Measurements from ENCODE around the gene COL23A1. TPM values are rescaled to one million over a fixed set of nuclear protein-coding genes. Genes with fewer than 3 reads are reported as not detected.

The COL23A1 gene
- total RNA-seq, 1 experiment from 2014 or later = 15.0 TPM

GRCh38 chr5:178287091-178287790 lies 303.0 kb downstream of the COL23A1 start:
- H3K9me3 Mint-ChIP-seq = peaks cover 9% of the 10 kb centered on the region
- DNase-seq (ENCODE audit: low spot score) = no peak
- H3K36me3 Mint-ChIP-seq = no peaks in the 10 kb centered on the region
- H3K27ac Mint-ChIP-seq = no peak overlapping the region
- ATAC-seq = no peak
- H3K4me3 Mint-ChIP-seq = no peak overlapping the region
- no peaks in the 10 kb centered on the region for H3K4me1 Mint-ChIP-seq
- CTCF ChIA-PET = interaction anchor here (1.4 to 3.7 kb wide), 2 partner anchors 41 to 303 kb away, joined by 3 to 24 read pairs; partner anchors contain the start of gene COL23A1
- no peaks in the 10 kb centered on the region for H3K27me3 Mint-ChIP-seq (ENCODE audit: low read depth)
- POLR2A ChIA-PET = no interaction called here
- TF ChIP-seq ZNF317 (CRISPR knock-in tag; IDR thresholded peaks at IDR 0.05; ENCODE audit: borderline replicate concordance, low read depth) (no peak), NR1H2 (CRISPR knock-in tag; IDR thresholded peaks at IDR 0.05) (no peak), NFE2L1 (CRISPR knock-in tag; IDR thresholded peaks at IDR 0.05) (no peak), TEAD4 (CRISPR knock-in tag; IDR thresholded peaks at IDR 0.05) (no peak), STAT6 (CRISPR knock-in tag; conservative IDR thresholded peaks at IDR 0.05; ENCODE audit: low read depth) (no peak)

DNA sequence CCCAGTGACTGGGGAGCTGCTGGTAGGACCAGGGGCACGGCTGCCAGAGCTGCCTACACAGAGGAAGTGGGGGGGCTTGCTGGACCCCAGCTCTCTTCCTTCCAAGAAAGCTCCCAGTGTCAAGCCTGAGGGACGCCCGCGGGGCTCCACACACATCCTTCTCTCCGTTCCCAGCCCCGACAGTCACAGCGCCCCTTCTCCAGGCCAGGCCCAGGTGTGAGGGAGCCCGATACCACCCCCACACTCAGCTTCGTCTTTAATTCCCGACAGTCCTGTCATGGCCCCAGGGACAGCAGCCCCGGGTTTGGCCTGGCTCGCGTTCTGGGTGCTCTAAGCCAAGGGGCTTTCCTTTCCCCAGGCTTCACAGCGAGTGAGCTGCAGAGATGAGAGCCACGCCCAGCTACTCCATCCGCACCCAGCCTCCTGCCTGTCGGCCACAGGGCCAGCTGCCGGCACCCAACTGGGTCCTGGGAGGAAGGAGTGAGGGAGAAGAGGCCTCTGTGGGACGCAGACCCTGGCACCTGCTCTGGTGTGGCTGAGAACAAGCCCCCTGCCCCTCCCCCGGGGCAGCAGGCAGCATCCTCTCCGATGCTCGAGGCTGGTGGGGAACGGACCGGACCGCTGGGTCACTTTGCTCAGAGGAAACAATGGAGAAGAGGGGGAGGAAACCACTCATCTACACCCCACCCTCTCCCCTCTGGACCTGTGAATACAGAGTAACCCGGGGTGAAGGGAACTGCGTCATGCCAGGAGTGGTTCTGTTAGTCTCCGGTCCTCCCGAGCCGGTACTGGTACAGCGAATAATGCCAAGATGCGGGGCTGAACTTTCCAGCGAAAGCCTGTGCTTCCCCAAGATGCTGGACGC lies 303.7 kb downstream of the COL23A1 start:
- H3K4me3 Mint-ChIP-seq = no peak overlapping the region
- DNase-seq (ENCODE audit: low spot score) = no peak
- CTCF ChIA-PET = interaction anchor here (0.7 to 4.6 kb wide), 5 partner anchors 33 to 304 kb away, joined by 3 to 33 read pairs (median 3); partner anchors contain the start of gene COL23A1
- no peaks in the 10 kb centered on the region for H3K36me3 Mint-ChIP-seq
- H3K27ac Mint-ChIP-seq = no peak overlapping the region
- H3K9me3 Mint-ChIP-seq = peaks cover 9% of the 10 kb centered on the region
- H3K4me1 Mint-ChIP-seq = no peaks in the 10 kb centered on the region
- ATAC-seq = no peak; the same call in 1 of the 2 replicates
- no peak for TF ChIP-seq AFF4 (CRISPR knock-in tag; IDR thresholded peaks at IDR 0.05; ENCODE audit: borderline replicate concordance)
- POLR2A ChIA-PET = no interaction called here
- no peaks in the 10 kb centered on the region for H3K27me3 Mint-ChIP-seq (ENCODE audit: low read depth)

DNA sequence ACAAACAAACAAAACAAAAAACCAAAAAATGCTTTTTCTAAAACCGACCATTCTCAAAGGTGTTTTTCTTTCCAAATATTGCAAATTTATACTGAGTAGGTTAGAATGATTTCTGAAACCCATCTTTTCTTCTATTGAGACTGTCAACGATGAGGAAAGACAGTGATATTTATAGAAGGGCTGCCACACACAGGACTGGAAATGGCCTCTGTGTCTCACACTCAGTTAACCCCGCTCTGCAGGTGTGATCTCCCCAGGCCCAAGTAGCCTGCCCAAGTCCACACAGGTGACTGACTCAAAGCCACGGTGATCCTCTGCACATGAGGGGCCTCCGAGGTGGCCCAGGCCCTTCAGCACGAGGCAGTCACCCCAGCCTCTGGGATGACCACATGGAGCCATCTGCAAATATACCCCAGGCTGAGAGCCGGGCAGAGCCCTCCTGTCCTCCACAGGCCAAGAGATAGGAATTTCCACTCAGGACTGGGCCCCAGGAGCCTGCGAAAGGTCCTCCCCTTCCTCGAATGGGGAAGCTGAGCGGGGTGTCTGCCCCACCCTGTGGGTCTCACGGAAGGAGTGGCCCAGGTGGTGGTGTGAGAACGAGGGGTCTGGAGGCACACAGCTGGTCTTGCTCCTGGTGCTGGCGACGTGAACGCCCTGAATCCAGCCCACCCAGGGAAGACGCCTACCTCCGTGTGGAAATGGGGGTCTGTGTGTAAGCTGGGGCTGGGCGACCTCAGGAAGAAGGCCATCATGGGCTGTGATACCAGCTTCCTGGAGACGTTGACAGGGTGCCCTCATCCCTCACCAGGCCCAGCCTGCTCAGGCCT lies 304.6 kb downstream of the COL23A1 start:
- H3K36me3 Mint-ChIP-seq = no peaks in the 10 kb centered on the region
- no peak for TF ChIP-seq ZNF671 (CRISPR knock-in tag; IDR thresholded peaks at IDR 0.05)
- TF ChIP-seq, protein P1, sequence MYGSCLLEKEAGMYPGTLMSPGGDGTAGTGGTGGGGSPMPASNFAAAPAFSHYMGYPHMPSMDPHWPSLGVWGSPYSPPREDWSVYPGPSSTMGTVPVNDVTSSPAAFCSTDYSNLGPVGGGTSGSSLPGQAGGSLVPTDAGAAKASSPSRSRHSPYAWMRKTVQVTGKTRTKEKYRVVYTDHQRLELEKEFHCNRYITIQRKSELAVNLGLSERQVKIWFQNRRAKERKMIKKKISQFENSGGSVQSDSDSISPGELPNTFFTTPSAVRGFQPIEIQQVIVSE (CRISPR knock-in tag; IDR thresholded peaks at IDR 0.05; ENCODE audit: borderline replicate concordance) = no peak
- TF ChIP-seq HMGA2 (CRISPR knock-in tag; IDR thresholded peaks at IDR 0.05) = no peak
- no peak for TF ChIP-seq SMAD4 (CRISPR knock-in tag; IDR thresholded peaks at IDR 0.05)
- no peak for TF ChIP-seq PREB (CRISPR knock-in tag; IDR thresholded peaks at IDR 0.05; ENCODE audit: borderline replicate concordance)
- TF ChIP-seq, protein P2, sequence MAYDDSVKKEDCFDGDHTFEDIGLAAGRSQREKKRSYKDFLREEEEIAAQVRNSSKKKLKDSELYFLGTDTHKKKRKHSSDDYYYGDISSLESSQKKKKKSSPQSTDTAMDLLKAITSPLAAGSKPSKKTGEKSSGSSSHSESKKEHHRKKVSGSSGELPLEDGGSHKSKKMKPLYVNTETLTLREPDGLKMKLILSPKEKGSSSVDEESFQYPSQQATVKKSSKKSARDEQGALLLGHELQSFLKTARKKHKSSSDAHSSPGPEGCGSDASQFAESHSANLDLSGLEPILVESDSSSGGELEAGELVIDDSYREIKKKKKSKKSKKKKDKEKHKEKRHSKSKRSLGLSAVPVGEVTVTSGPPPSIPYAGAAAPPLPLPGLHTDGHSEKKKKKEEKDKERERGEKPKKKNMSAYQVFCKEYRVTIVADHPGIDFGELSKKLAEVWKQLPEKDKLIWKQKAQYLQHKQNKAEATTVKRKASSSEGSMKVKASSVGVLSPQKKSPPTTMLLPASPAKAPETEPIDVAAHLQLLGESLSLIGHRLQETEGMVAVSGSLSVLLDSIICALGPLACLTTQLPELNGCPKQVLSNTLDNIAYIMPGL (CRISPR knock-in tag; IDR thresholded peaks at IDR 0.05) = no peak
- no peak for TF ChIP-seq ATF1 (CRISPR knock-in tag; IDR thresholded peaks at IDR 0.05)
- no peak for TF ChIP-seq ZMAT4 (CRISPR knock-in tag; IDR thresholded peaks at IDR 0.05)
- TF ChIP-seq NR1H2 (CRISPR knock-in tag; IDR thresholded peaks at IDR 0.05) = no peak
- TF ChIP-seq ZNF138 (CRISPR knock-in tag; conservative IDR thresholded peaks at IDR 0.05) = no peak
- no peaks in the 10 kb centered on the region for H3K27me3 Mint-ChIP-seq (ENCODE audit: low read depth)
- no peak for DNase-seq (ENCODE audit: low spot score)
- H3K4me1 Mint-ChIP-seq = no peaks in the 10 kb centered on the region
- ATAC-seq = no peak
- H3K27ac Mint-ChIP-seq = no peak overlapping the region
- POLR2A ChIA-PET = no interaction called here
- H3K4me3 Mint-ChIP-seq = no peak overlapping the region
- H3K9me3 Mint-ChIP-seq = peaks cover 9% of the 10 kb centered on the region
- CTCF ChIA-PET = interaction anchor here (0.7 to 4.6 kb wide), 5 partner anchors 34 to 305 kb away, joined by 3 to 33 read pairs (median 3); partner anchors contain the start of gene COL23A1
